Stimulated activated naive CD8-positive, alpha-beta T cell treated with anti-CD3 and anti-CD28 coated beads, Interleukin-15, amount 100 ng/mL, for 72 hours (primary cell): ENCODE data around the gene ACKR1.

Experiments
- ATAC-seq: fragments of 150-1000 bp; cut with Tn5 transposase; 2 replicates; pipeline ENCODE4 v1.10.0; 2021; ENCODE audit warnings: mild to moderate bottlenecking, moderate library complexity
- DNase-seq, 2 donors: peaks; one replicate each; pipeline ENCODE4 v3.0.0; 2021 to 2022
- H3K27ac Mint-ChIP-seq, 2 donors: one replicate each; pipeline ENCODE4 v1.8.0; 2022; ENCODE audit warnings: mild to moderate bottlenecking in 2 of 2, mixed read lengths in 2 of 2, moderate library complexity in 2 of 2
- H3K27me3 Mint-ChIP-seq: one replicate; pipeline ENCODE4 v1.8.0; 2022; ENCODE audit warnings: mixed read lengths
- H3K4me1 Mint-ChIP-seq: one replicate; pipeline ENCODE4 v1.8.0; 2022; ENCODE audit warnings: mild to moderate bottlenecking, mixed read lengths
- H3K4me3 Mint-ChIP-seq, 2 donors: one replicate each; pipeline ENCODE4 v1.8.0; 2022; ENCODE audit warnings: mild to moderate bottlenecking in 2 of 2, mixed read lengths in 2 of 2, moderate library complexity in 1 of 2
- H3K9me3 Mint-ChIP-seq, 2 donors: one replicate each; pipeline ENCODE4 v1.8.0; 2022; ENCODE audit warnings: mixed read lengths in 2 of 2

Gene ACKR1

GRCh38 chr1:159229896-159230295 is 25.2 kb downstream of the ACKR1 start:
- Mint-ChIP-seq H3K9me3 (no peaks in the 10 kb centered on the region), H3K27me3 (peaks cover 13% of the 10 kb centered on the region), H3K4me1 (no peaks in the 10 kb centered on the region), H3K4me3 (no peak overlapping the region), H3K27ac (no peak overlapping the region)
- ATAC-seq (no peak), DNase-seq (no peak)

GRCh38 chr1:159239551-159240220 is 35.0 kb downstream of the ACKR1 start:
- Mint-ChIP-seq H3K27me3 (peaks cover 22% of the 10 kb centered on the region), H3K27ac (no peak overlapping the region), H3K9me3 (no peaks in the 10 kb centered on the region), H3K4me3 (no peak overlapping the region), H3K4me1 (peaks cover 14% of the 10 kb centered on the region)
- ATAC-seq (peak; percentile 74), DNase-seq (no peak)

- no peak for ATAC-seq
- Mint-ChIP-seq H3K4me1 (no peaks in the 10 kb centered on the region), H3K27me3 (peaks cover 55% of the 10 kb centered on the region), H3K4me3 (no peak overlapping the region), H3K27ac (no peak overlapping the region), H3K9me3 (no peaks in the 10 kb centered on the region)
- DNase-seq: no peak
Measured at GRCh38 chr1:159247266-159247665, 42.6 kb downstream of the ACKR1 start.

- H3K4me3 Mint-ChIP-seq: no peak overlapping the region
- DNase-seq: no peak
- H3K27ac Mint-ChIP-seq: peak overlapping the region in 1 of 2 donors; percentile 16
- no peaks in the 10 kb centered on the region for H3K4me1 Mint-ChIP-seq
- H3K27me3 Mint-ChIP-seq: peaks cover 66% of the 10 kb centered on the region
- no peaks in the 10 kb centered on the region for H3K9me3 Mint-ChIP-seq
- no peak for ATAC-seq
Measured at GRCh38 chr1:159248311-159248710, 43.6 kb downstream of the ACKR1 start.

GRCh38 chr1:159250638-159251216 is 46.1 kb downstream of the ACKR1 start:
- Mint-ChIP-seq H3K4me1 (no peaks in the 10 kb centered on the region), H3K9me3 (no peaks in the 10 kb centered on the region), H3K27ac (no peak overlapping the region)

More at GRCh38 chr1:159250638-159251216, 46.1 kb downstream of the ACKR1 start:
- ATAC-seq (no peak), DNase-seq (no peak)
- Mint-ChIP-seq H3K4me3 (no peak overlapping the region), H3K27me3 (peaks cover 59% of the 10 kb centered on the region)
